Breast epithelium (tissue), 4 donors: ENCODE measurements around the gene DBT. TPM values are rescaled to one million over a fixed set of nuclear protein-coding genes. Genes with fewer than 3 reads are reported as not detected.

Source experiments
- DNase-seq, 2 donors: peaks; one replicate each; pipeline ENCODE4 v3.0.0-alpha.2; 2019; ENCODE audit warnings: low spot score in 2 of 2
- H3K27ac ChIP-seq, 2 donors: fragments of 200-600 bp; sonication (generic) in 1 of 2; one replicate each; pipeline ENCODE4 v1.5.1; 2016 to 2019; ENCODE audit warnings: mild to moderate bottlenecking in 1 of 2
- H3K27me3 ChIP-seq, 2 donors: fragments of 200-600 bp; sonication (generic) in 1 of 2; one replicate each; pipeline versions ENCODE4 v1.5.1 to v1.6.0; 2017 to 2019; ENCODE audit warnings: control low read depth in 1 of 2, mild to moderate bottlenecking in 1 of 2
- H3K36me3 ChIP-seq: fragments of 200-600 bp; one replicate; pipeline ENCODE4 v1.5.1; 2019
- H3K4me1 ChIP-seq, 2 donors: fragments of 200-600 bp; sonication (generic); one replicate each; pipeline ENCODE4 v1.5.1; 2016 to 2019; ENCODE audit warnings: control low read depth in 1 of 2
- H3K4me3 ChIP-seq, 3 donors: fragments of 200-600 bp; sonication (generic); 1 replicate in 2 of 3; 2 replicates in 1 of 3; pipeline ENCODE4 v1.5.1; 2016 to 2019; ENCODE audit warnings: mild to moderate bottlenecking in 3 of 3, moderate library complexity in 2 of 3
- H3K9me3 ChIP-seq, 2 donors: fragments of 200-600 bp; sonication (generic) in 1 of 2; one replicate each; pipeline ENCODE4 v1.5.1; 2016 to 2019; ENCODE audit warnings: control low read depth in 1 of 2
- POLR2A ChIP-seq: fragments of 450-650 bp; IDR thresholded peaks from one replicate; pipeline ENCODE4 v1.6.1; 2016; ENCODE audit warnings: antibody characterized with exemption, mild to moderate bottlenecking, moderate library complexity
- POLR2AphosphoS5 ChIP-seq, 3 donors: sonication (generic); formaldehyde crosslinking; IDR thresholded peaks; one replicate each; pipeline ENCODE4 v1.6.1; 2017; ENCODE audit warnings: antibody characterized with exemption in 3 of 3
- intact Hi-C: fragments of 100-400 bp; cut with DNase I; formaldehyde crosslinking; loops from one replicate; pipeline ENCODE4 v1.15.1; 2023; ENCODE audit warnings: low total_unique reads
- total RNA-seq, 3 donors: library from RNA; depleted of rRNA; stranded (reverse); fragments of >200 nt; gene quantifications; one replicate each; pipeline ENCODE4 v1.1.0, GENCODE V29; 2016
- TF ChIP-seq, protein P1 (sequence below), 3 donors: fragments of 450-650 bp; IDR thresholded peaks; one replicate each; pipeline ENCODE4 v1.5.1; 2016 to 2017; ENCODE audit warnings: antibody characterized with exemption in 3 of 3, mild to moderate bottlenecking in 3 of 3, moderate library complexity in 3 of 3

The DBT gene
- total RNA-seq, 3 donors from 2014 or later: 6.9 to 11.0 (median 9.1) TPM

DNA sequence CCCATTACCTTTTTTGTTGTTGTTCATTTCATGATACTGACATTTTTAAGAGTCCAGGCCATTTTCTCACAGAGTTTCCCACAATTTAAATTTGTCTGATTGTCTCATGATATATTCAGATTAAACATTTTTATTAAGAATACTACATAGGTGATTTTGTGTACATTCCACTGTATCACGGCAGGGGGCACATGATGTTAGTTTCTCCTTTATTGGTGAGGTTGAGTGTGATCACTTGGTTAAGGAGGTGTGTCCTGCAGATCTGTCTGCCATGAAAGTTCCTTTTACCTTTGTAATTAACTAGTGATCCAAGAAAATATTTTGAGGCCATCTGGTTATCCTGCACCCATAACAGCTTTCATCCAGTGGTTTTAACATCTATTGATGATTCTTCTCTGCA is 28.2 kb upstream of the DBT start:
- Histone ChIP-seq H3K4me3 (no peak overlapping the region), H3K36me3 (peaks cover 14% of the 10 kb centered on the region), H3K9me3 (no peaks in the 10 kb centered on the region), H3K27me3 (no peaks in the 10 kb centered on the region), H3K4me1 (no peaks in the 10 kb centered on the region), H3K27ac (no peak overlapping the region)
- TF ChIP-seq, protein P1, sequence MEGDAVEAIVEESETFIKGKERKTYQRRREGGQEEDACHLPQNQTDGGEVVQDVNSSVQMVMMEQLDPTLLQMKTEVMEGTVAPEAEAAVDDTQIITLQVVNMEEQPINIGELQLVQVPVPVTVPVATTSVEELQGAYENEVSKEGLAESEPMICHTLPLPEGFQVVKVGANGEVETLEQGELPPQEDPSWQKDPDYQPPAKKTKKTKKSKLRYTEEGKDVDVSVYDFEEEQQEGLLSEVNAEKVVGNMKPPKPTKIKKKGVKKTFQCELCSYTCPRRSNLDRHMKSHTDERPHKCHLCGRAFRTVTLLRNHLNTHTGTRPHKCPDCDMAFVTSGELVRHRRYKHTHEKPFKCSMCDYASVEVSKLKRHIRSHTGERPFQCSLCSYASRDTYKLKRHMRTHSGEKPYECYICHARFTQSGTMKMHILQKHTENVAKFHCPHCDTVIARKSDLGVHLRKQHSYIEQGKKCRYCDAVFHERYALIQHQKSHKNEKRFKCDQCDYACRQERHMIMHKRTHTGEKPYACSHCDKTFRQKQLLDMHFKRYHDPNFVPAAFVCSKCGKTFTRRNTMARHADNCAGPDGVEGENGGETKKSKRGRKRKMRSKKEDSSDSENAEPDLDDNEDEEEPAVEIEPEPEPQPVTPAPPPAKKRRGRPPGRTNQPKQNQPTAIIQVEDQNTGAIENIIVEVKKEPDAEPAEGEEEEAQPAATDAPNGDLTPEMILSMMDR (IDR thresholded peaks at IDR 0.05): no peak
- TF ChIP-seq POLR2AphosphoS5 (IDR thresholded peaks at IDR 0.05): no peak
- TF ChIP-seq POLR2A: no peak
- intact Hi-C loops: no loop called here
- DNase-seq: no peak

DNA sequence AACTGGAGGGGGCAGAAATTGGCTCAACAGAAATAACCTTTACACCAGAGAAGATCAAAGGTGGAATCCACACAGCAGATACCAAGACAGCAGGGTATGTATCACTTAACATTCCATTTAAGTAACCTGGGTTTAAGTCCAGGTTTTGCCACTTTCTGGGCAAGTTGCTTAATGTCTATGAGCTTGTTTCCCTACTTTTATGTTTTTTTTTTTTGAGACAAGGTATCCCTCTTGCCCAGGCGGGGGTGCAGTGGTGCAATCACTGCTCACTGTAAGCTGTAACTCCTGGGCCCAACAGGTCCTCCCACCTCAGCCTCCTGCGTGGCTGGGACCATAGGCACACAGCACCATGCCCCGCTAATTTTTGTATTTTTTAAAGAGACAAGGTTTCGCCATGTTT is 18.6 kb upstream of the DBT start:
- intact Hi-C loops: no loop called here
- Histone ChIP-seq H3K27me3 (no peaks in the 10 kb centered on the region), H3K9me3 (no peaks in the 10 kb centered on the region), H3K36me3 (no peaks in the 10 kb centered on the region), H3K4me1 (peaks cover 0 to 4% of the 10 kb centered on the region in 2 donors), H3K4me3 (no peak overlapping the region), H3K27ac (no peak overlapping the region)
- TF ChIP-seq POLR2AphosphoS5 (IDR thresholded peaks at IDR 0.05) (no peak), POLR2A (no peak)
- TF ChIP-seq, protein P1 (IDR thresholded peaks at IDR 0.05): no peak
- DNase-seq: no peak

DNA sequence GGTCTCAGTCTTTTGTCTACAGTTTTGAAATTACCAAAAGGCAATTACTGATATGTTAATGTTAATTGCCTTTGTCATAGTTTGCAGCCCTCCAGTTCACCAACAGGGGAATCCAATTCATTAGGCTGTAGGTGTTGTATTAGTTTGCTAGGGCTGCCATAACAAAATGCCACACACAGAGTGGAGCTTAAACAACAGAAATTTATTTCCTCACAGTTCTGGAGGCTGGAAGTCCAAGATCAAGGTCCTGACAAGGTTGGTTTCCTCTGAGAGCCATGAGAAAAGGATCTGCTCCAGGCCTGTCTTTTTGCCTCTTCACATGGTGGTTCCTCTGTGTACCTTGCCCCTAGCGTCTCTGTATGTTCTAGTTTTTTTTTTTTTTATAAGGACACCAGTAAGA is 17.6 kb upstream of the DBT start:
- peak overlapping the region; percentile 89 to 95 (median 91) for H3K4me3 ChIP-seq
- no peak for DNase-seq
- no peaks in the 10 kb centered on the region for H3K36me3 ChIP-seq
- TF ChIP-seq, protein P1 (IDR thresholded peaks at IDR 0.05): no peak
- no peak for TF ChIP-seq POLR2AphosphoS5 (IDR thresholded peaks at IDR 0.05)
- no peak for TF ChIP-seq POLR2A
- no peak overlapping the region for H3K27ac ChIP-seq
- no peaks in the 10 kb centered on the region for H3K27me3 ChIP-seq
- intact Hi-C loops: no loop called here
- H3K4me1 ChIP-seq: peaks cover 0 to 4% of the 10 kb centered on the region in 2 donors
- H3K9me3 ChIP-seq: no peaks in the 10 kb centered on the region

DNA sequence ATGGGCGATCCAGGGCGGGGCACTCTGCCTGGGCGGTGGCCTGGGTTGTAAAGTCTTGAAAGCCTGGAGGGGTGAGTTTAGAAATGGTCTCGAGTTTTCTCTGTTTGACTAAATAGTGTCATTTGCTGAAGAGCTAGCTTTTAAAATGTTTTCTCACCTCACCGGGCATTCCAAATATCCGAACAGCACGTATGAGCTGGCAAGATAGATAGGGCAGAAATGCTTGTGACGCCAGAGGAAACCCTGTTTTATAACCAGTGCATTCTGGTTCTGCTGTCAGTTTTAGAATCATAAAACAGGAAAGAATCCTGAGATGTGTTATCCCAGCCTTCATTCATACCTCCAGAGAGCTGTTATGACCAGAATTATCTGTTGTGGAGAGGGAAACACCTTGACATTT is 17.1 kb upstream of the DBT start:
- Histone ChIP-seq H3K9me3 (no peaks in the 10 kb centered on the region), H3K27me3 (no peaks in the 10 kb centered on the region), H3K4me3 (peak overlapping the region; percentile 89 to 95 (median 91)), H3K36me3 (no peaks in the 10 kb centered on the region), H3K27ac (peak overlapping the region; percentile 75 to 84), H3K4me1 (peaks cover 0 to 4% of the 10 kb centered on the region in 2 donors)
- DNase-seq: no peak
- TF ChIP-seq, protein P1 (IDR thresholded peaks at IDR 0.05): no peak
- TF ChIP-seq POLR2AphosphoS5 (IDR thresholded peaks at IDR 0.05): no peak
- no peak for TF ChIP-seq POLR2A
- intact Hi-C loops: no loop called here

DNA sequence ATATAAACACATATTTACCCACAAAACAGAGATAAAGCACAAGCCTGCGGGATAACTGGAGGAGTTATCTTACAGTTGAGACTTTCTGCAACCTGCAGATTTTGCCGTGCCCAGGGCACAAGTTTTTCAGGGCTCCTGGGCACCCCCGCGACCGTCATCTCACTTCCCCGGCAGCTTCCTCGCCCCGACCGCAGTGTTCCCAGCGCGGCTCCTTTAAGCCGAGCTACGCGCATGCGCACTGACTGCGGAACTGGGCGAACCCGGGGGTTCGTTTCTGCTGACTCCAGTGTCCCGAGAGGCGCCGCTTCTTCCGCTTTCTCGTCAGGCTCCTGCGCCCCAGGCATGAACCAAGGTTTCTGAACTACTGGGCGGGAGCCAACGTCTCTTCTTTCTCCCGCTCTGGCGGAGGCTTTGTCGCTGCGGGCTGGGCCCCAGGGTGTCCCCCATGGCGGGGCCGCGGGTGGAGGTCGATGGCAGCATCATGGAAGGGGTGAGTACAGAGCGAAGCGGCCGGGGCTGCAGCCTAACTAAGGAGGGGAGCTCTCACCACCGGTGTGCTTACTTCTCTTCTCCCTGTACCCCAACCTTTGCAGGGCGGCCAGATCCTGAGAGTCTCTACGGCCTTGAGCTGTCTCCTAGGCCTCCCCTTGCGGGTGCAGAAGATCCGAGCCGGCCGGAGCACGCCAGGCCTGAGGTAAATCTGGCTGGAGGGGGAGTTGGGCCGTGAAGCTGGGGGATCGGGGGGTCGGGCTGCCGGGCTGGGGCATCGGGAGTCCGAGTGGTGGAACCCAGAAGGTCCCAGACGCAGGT is 16.5 kb upstream of the DBT start, which contains the start of gene RTCA:
RTCA (plus strand) TSS at position 286 of the 810 bp plus-strand sequence; CDS start at position 446, 160 bp downstream.
- Histone ChIP-seq H3K27me3 (no peaks in the 10 kb centered on the region), H3K4me1 (peaks cover 0 to 4% of the 10 kb centered on the region in 2 donors), H3K4me3 (peak within 1 kb of the TSS; percentile 89 to 95 (median 91)), H3K27ac (peak within 1 kb of the TSS; percentile 75 to 84), H3K9me3 (no peaks in the 10 kb centered on the region), H3K36me3 (no peaks in the 10 kb centered on the region)
- TF ChIP-seq POLR2AphosphoS5 (IDR thresholded peaks at IDR 0.05) (peak; percentile 36 to 72 (median 52)), POLR2A (peak; percentile 18)
- TF ChIP-seq, protein P1 (IDR thresholded peaks at IDR 0.05): no peak
- DNase-seq: peak; percentile 91
- intact Hi-C loops: no loop called here
